HG03139 (cell line): ENCODE data around the gene LRRC28.

Experiments used
- ATAC-seq: cut with Tn5 transposase; IDR thresholded peaks from one replicate; pipeline ENCODE4 v1.9.1; 2021; ENCODE audit not compliant: unreplicated experiment

Gene LRRC28

GRCh38 chr15:99414755-99415731 lies 163.8 kb downstream of the LRRC28 start:
- ATAC-seq, result no peak

- ATAC-seq, result no peak
These were observed 165.2 kb downstream of the LRRC28 start for GRCh38 chr15:99416191-99417188.

- ATAC-seq, result no peak
These were observed 169.9 kb downstream of the LRRC28 start for GRCh38 chr15:99421172-99421656.

- no peak for ATAC-seq
These were observed 170.5 kb downstream of the LRRC28 start for GRCh38 chr15:99421758-99422157.

GRCh38 chr15:99423186-99424130 lies 172.2 kb downstream of the LRRC28 start:
- ATAC-seq, result no peak

GRCh38 chr15:99424131-99424571 lies 172.9 kb downstream of the LRRC28 start:
- ATAC-seq, result no peak

GRCh38 chr15:99424978-99425656 lies 173.8 kb downstream of the LRRC28 start:
- peak; percentile 64 for ATAC-seq

GRCh38 chr15:99425657-99426301 lies 174.5 kb downstream of the LRRC28 start:
- ATAC-seq, result no peak

- no peak for ATAC-seq
These were observed 175.3 kb downstream of the LRRC28 start for GRCh38 chr15:99426431-99427105.

- ATAC-seq, result no peak
These were observed 175.9 kb downstream of the LRRC28 start for GRCh38 chr15:99427210-99427609.

- ATAC-seq, result no peak
These were observed 176.5 kb downstream of the LRRC28 start for GRCh38 chr15:99427668-99428361.

GRCh38 chr15:99429681-99430081 lies 178.4 kb downstream of the LRRC28 start:
- ATAC-seq, result no peak

GRCh38 chr15:99430881-99431401 lies 179.7 kb downstream of the LRRC28 start:
- no peak for ATAC-seq

GRCh38 chr15:99431661-99432091 lies 180.4 kb downstream of the LRRC28 start:
- no peak for ATAC-seq

- ATAC-seq, result no peak
These were observed 181.2 kb downstream of the LRRC28 start for GRCh38 chr15:99432271-99433025.

GRCh38 chr15:99433026-99433756 lies 181.9 kb downstream of the LRRC28 start:
- no peak for ATAC-seq
